ENCODE results near the gene SHOC2.
"Not testable (repeated sequence)": the region's sequence is repeated elsewhere in the genome, so short reads cannot be mapped to it uniquely, and the experiment has no call there.

The SHOC2 gene

GRCh38 chr10:110901954-110902819 lies 17.2 kb upstream of the SHOC2 start:
- DNase-seq, result no peak

GRCh38 chr10:110903280-110904278 lies 15.8 kb upstream of the SHOC2 start:
- DNase-seq, result no peak

GRCh38 chr10:110910138-110910537 lies 9.3 kb upstream of the SHOC2 start:
- no peak for DNase-seq

GRCh38 chr10:110912374-110912773 lies 7.0 kb upstream of the SHOC2 start:
- DNase-seq, result no peak

GRCh38 chr10:110914431-110914830 lies 5.0 kb upstream of the SHOC2 start:
- no peak for DNase-seq

GRCh38 chr10:110915035-110915434 lies 4.4 kb upstream of the SHOC2 start:
- DNase-seq, result no peak

GRCh38 chr10:110915600-110915999 lies 3.8 kb upstream of the SHOC2 start:
- DNase-seq, result not testable (repeated sequence)

- no peak for DNase-seq
These were observed 2.7 kb upstream of the SHOC2 start for GRCh38 chr10:110916554-110917346.

GRCh38 chr10:110918269-110918642 lies 1.1 kb upstream of the SHOC2 start:
- peak; percentile 94 to 98 for DNase-seq

- peak; percentile 100 for DNase-seq
These were observed 608 bp upstream of the SHOC2 start, which contains the start of gene BBIP1 for GRCh38 chr10:110918643-110919348. Gene BBIP1, minus strand, starts transcription at chr10:110919180. Its CDS starts 1,023 bp downstream, at chr10:110918157.

GRCh38 chr10:110919971-110920881 lies 822 bp downstream of the SHOC2 start:
- DNase-seq, result peak; percentile 54 to 71

GRCh38 chr10:110923856-110924493 lies 4.6 kb downstream of the SHOC2 start:
- no peak for DNase-seq

- no peak for DNase-seq
These were observed 8.1 kb downstream of the SHOC2 start for GRCh38 chr10:110927461-110927860.

- DNase-seq, result peak in 1 of 2 donors; percentile 9
These were observed 12.5 kb downstream of the SHOC2 start for GRCh38 chr10:110931769-110932381.

GRCh38 chr10:110932505-110933180 lies 13.2 kb downstream of the SHOC2 start:
- no peak for DNase-seq

- no peak for DNase-seq
These were observed 17.4 kb downstream of the SHOC2 start for GRCh38 chr10:110936757-110937156.

GRCh38 chr10:110939419-110939818 lies 20.0 kb downstream of the SHOC2 start:
- DNase-seq, result no peak

- peak in 1 of 2 donors; percentile 5 for DNase-seq
These were observed 25.5 kb downstream of the SHOC2 start for GRCh38 chr10:110944792-110945396.

All from inflammatory macrophage (primary cell).